Panc1 (cell line): ENCODE measurements around the gene DQX1. TPM values are rescaled to one million over a fixed set of nuclear protein-coding genes. Genes with fewer than 3 reads are reported as not detected.

ENCODE experiments used
- ATAC-seq: fragments of 200-7000 bp; cut with Tn5 transposase; 2 replicates; pipeline ENCODE4 v1.9.1; 2020; ENCODE audit warnings: mild to moderate bottlenecking, moderate library complexity
- BruUV-seq: library from RNA; stranded (reverse); fragments of 400-500 nt; replicated peaks from 2 replicates; lab custom pipeline; 2021; lab: Mats Ljungman, UMichigan
- CTCF ChIA-PET: fragments of 300-600 bp; sonication (Branson Sonifier 250); formaldehyde crosslinking; loops from one replicate; lab custom pipeline; 2022; ENCODE audit warnings: antibody characterized with exemption; lab: Charles Lee
- POLR2A ChIA-PET: fragments of 300-600 bp; sonication (Branson Sonifier 250); formaldehyde crosslinking; loops from one replicate; lab custom pipeline; 2022; ENCODE audit warnings: antibody characterized with exemption; lab: Charles Lee
- DNase-seq: peaks from one replicate; pipeline ENCODE4 v3.0.0-alpha.2; 2010; ENCODE audit warnings: low read depth, low spot score
- H3K27ac ChIP-seq: 2 replicates; pipeline ENCODE4 v1.5.1; 2011; ENCODE audit warnings: mild to moderate bottlenecking, low read length, inconsistent platforms
- H3K27me3 ChIP-seq: fragments of 200-500 bp; sonication (Bioruptor generic); 2 replicates; pipeline ENCODE4 v1.6.0; 2014; ENCODE audit warnings: low read length, inconsistent platforms; ENCODE audit not compliant: control insufficient read depth, insufficient read depth
- H3K36me3 ChIP-seq: fragments of 200-500 bp; sonication (Bioruptor generic); 2 replicates; pipeline ENCODE4 v1.5.1; 2014; ENCODE audit warnings: inconsistent platforms, mild to moderate bottlenecking, low read length, moderate library complexity; ENCODE audit not compliant: control insufficient read depth, insufficient read depth
- H3K4me1 ChIP-seq: 2 replicates; pipeline ENCODE4 v1.5.1; 2011; ENCODE audit warnings: inconsistent platforms, mild to moderate bottlenecking, low read length, moderate library complexity; ENCODE audit not compliant: control insufficient read depth, insufficient read depth
- H3K4me3 ChIP-seq, 2 experiments: 2 replicates each; pipeline ENCODE4 v1.5.1; 2011 to 2012; ENCODE audit warnings: low read depth in 2 of 2, low read length in 2 of 2, mild to moderate bottlenecking in 2 of 2, inconsistent platforms in 1 of 2, moderate library complexity in 1 of 2
- H3K9me3 ChIP-seq: fragments of 200-500 bp; sonication (Bioruptor generic); 2 replicates; pipeline ENCODE4 v1.5.1; 2014; ENCODE audit warnings: low read depth, mild to moderate bottlenecking, inconsistent platforms, low read length, moderate library complexity; ENCODE audit not compliant: control insufficient read depth, insufficient read depth
- POLR2AphosphoS5 ChIP-seq: IDR thresholded peaks from 2 replicates; pipeline ENCODE4 v1.6.1; 2012; ENCODE audit warnings: mild to moderate bottlenecking, low read depth, low read length, moderate library complexity
- REST ChIP-seq, 2 experiments: IDR thresholded peaks; 2 replicates each; pipeline ENCODE4 v1.6.1; 2011 to 2012; ENCODE audit warnings: low read depth in 2 of 2, control low read depth in 1 of 2, low read length in 1 of 2, mild to moderate bottlenecking in 1 of 2, moderate library complexity in 1 of 2; ENCODE audit not compliant: insufficient read depth in 1 of 2
- SIN3A ChIP-seq: IDR thresholded peaks from 2 replicates; pipeline ENCODE4 v1.6.1; 2012; ENCODE audit warnings: low read depth, mild to moderate bottlenecking, low read length, moderate library complexity, borderline replicate concordance; ENCODE audit not compliant: insufficient read depth
- TCF7L2 ChIP-seq: IDR thresholded peaks from 2 replicates; pipeline ENCODE4 v1.6.1; 2011; ENCODE audit warnings: mild to moderate bottlenecking, low read depth, low read length, inconsistent platforms
- in situ Hi-C: cut with HindIII; loops from 2 replicates; pipeline ENCODE4 v1.10.0; 2016; ENCODE audit warnings: low sequenced_read_pairs, low pct_unique_long_range_greater_than_20kb
- intact Hi-C: fragments of 100-400 bp; cut with micrococcal nuclease; formaldehyde crosslinking; loops from one replicate; pipeline ENCODE4 v1.10.0; 2022; ENCODE audit not compliant: unreplicated experiment
- total RNA-seq: library from RNA; stranded (reverse); gene quantifications from one replicate; pipeline ENCODE4 v1.2.1, GENCODE V29; 2021; ENCODE audit not compliant: unreplicated experiment
- TF ChIP-seq, protein P1 (sequence below): fragments of 450-650 bp; IDR thresholded peaks from 2 replicates; pipeline ENCODE4 v1.5.1; 2017; ENCODE audit warnings: mild to moderate bottlenecking

DQX1 gene
- total RNA-seq, 1 experiment from 2014 or later, result 0.41 TPM

DNA sequence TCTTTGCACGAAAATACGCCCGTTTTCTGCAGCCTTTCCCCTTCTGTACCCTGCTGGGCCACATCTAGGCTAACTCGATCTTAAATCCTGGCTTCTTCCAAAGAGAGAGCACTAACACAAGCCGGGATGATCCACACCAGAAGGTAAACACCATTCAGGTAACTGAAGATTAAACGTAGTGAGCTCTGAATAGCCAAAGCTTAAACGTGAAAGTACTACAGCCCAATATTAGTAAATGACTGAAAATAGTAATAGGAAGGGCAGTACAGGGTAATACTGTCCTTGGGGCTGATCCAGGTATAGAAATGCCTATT is 53.1 kb downstream of the DQX1 start:
- H3K27ac ChIP-seq, result peak overlapping the region; percentile 95
- intact Hi-C loops (no loop called here), in situ Hi-C loops (no loop called here)
- DNase-seq (no peak), ATAC-seq (no peak; the same call in 1 of the 2 replicates)
- H3K4me1 ChIP-seq, result no peaks in the 10 kb centered on the region; the same call in 1 of the 2 replicates
- H3K27me3 ChIP-seq, result no peaks in the 10 kb centered on the region
- BruUV-seq, result no TSS peak
- POLR2A ChIA-PET, result no interaction called here
- H3K36me3 ChIP-seq, result peaks cover 3% of the 10 kb centered on the region; the same call in 1 of the 2 replicates
- TF ChIP-seq POLR2AphosphoS5 (no peak), SIN3A (no peak), TCF7L2 (no peak), REST (IDR thresholded peaks at IDR 0.05; ENCODE audit: insufficient read depth in 1 of 2, low read depth in 2 of 2, low read length in 1 of 2) (no peak)
- TF ChIP-seq, protein P1, sequence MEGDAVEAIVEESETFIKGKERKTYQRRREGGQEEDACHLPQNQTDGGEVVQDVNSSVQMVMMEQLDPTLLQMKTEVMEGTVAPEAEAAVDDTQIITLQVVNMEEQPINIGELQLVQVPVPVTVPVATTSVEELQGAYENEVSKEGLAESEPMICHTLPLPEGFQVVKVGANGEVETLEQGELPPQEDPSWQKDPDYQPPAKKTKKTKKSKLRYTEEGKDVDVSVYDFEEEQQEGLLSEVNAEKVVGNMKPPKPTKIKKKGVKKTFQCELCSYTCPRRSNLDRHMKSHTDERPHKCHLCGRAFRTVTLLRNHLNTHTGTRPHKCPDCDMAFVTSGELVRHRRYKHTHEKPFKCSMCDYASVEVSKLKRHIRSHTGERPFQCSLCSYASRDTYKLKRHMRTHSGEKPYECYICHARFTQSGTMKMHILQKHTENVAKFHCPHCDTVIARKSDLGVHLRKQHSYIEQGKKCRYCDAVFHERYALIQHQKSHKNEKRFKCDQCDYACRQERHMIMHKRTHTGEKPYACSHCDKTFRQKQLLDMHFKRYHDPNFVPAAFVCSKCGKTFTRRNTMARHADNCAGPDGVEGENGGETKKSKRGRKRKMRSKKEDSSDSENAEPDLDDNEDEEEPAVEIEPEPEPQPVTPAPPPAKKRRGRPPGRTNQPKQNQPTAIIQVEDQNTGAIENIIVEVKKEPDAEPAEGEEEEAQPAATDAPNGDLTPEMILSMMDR, result no peak
- CTCF ChIA-PET, result interaction anchor here (1.5 kb wide), 1 partner anchor 10 kb away, joined by 6 read pairs; the partner anchor contains the start of genes CCDC142 and TTC31
- H3K4me3 ChIP-seq, result peak overlapping the region; percentile 70 to 86
- no peaks in the 10 kb centered on the region for H3K9me3 ChIP-seq

GRCh38 chr2:74472086-74472944 is 53.7 kb downstream of the DQX1 start, which contains the start of gene MRPL53:
TSS of gene MRPL53 (minus strand) at chr2:74472680. CDS start at chr2:74472660, 20 bp downstream.
- CTCF ChIA-PET, result interaction anchor here (1.5 kb wide), 1 partner anchor 11 kb away, joined by 6 read pairs; the partner anchor contains the start of genes CCDC142 and TTC31
- H3K27me3 ChIP-seq, result no peaks in the 10 kb centered on the region
- peak; percentile 95 for ATAC-seq
- peak; percentile 99 for TF ChIP-seq POLR2AphosphoS5
- no peak for TF ChIP-seq TCF7L2
- 0 out of 4 replicates have a peak, but pooled peaks of 1 of the 2 experiments have one; percentile 45 for TF ChIP-seq REST (IDR thresholded peaks at IDR 0.05; ENCODE audit: insufficient read depth in 1 of 2, low read depth in 2 of 2, low read length in 1 of 2)
- TF ChIP-seq, protein P1, result no peak
- 0 out of 2 replicates have a peak, but pooled peaks have one; percentile 55 for TF ChIP-seq SIN3A
- H3K36me3 ChIP-seq, result peaks cover 3% of the 10 kb centered on the region; the same call in 1 of the 2 replicates
- peak within 1 kb of the TSS; percentile 95 for H3K27ac ChIP-seq
- peaks cover under 1% of the 10 kb centered on the region; the same call in 1 of the 2 replicates for H3K4me1 ChIP-seq
- in situ Hi-C loops (no loop called here), intact Hi-C loops (no loop called here)
- peak within 1 kb of the TSS; percentile 70 to 86 for H3K4me3 ChIP-seq
- POLR2A ChIA-PET, result no interaction called here
- DNase-seq, result peak; percentile 80
- H3K9me3 ChIP-seq, result no peaks in the 10 kb centered on the region
- TSS peak; percentile 98 for BruUV-seq
